Brain microvascular endothelial cell (primary cell): ENCODE measurements around the gene RIMBP2.

Experiments
- DNase-seq: peaks from one replicate; pipeline ENCODE4 v3.0.0-alpha.2; 2020
- H3K27ac ChIP-seq: fragments of 250-450 bp; sonication (Bioruptor Pico); 2 replicates; pipeline ENCODE4 v1.5.1; 2020; ENCODE audit warnings: mild to moderate bottlenecking, moderate library complexity
- H3K27me3 ChIP-seq: fragments of 250-450 bp; sonication (Bioruptor Pico); replicated peaks from 2 replicates; pipeline ENCODE4 v1.5.1; 2020; ENCODE audit warnings: mild to moderate bottlenecking
- H3K36me3 ChIP-seq: fragments of 250-450 bp; sonication (Bioruptor Pico); replicated peaks from 2 replicates; pipeline ENCODE4 v1.5.1; 2020; ENCODE audit warnings: mild to moderate bottlenecking
- H3K4me3 ChIP-seq: 2 replicates; pipeline ENCODE4 v1.5.1; 2011; ENCODE audit warnings: low read depth, mild to moderate bottlenecking, control low read depth, low read length, moderate library complexity
- CTCF ChIP-seq: IDR thresholded peaks from 2 replicates; pipeline ENCODE4 v1.5.1; 2011; ENCODE audit warnings: low read depth, mild to moderate bottlenecking, moderate library complexity, low read length, control low read depth, inconsistent platforms; ENCODE audit errors: missing control alignments
- in situ Hi-C: cut with HindIII; loops from 2 replicates; pipeline ENCODE4 v1.10.0; 2017; ENCODE audit warnings: low sequenced_read_pairs, low pct_ligation_motif_present

The RIMBP2 gene

DNA sequence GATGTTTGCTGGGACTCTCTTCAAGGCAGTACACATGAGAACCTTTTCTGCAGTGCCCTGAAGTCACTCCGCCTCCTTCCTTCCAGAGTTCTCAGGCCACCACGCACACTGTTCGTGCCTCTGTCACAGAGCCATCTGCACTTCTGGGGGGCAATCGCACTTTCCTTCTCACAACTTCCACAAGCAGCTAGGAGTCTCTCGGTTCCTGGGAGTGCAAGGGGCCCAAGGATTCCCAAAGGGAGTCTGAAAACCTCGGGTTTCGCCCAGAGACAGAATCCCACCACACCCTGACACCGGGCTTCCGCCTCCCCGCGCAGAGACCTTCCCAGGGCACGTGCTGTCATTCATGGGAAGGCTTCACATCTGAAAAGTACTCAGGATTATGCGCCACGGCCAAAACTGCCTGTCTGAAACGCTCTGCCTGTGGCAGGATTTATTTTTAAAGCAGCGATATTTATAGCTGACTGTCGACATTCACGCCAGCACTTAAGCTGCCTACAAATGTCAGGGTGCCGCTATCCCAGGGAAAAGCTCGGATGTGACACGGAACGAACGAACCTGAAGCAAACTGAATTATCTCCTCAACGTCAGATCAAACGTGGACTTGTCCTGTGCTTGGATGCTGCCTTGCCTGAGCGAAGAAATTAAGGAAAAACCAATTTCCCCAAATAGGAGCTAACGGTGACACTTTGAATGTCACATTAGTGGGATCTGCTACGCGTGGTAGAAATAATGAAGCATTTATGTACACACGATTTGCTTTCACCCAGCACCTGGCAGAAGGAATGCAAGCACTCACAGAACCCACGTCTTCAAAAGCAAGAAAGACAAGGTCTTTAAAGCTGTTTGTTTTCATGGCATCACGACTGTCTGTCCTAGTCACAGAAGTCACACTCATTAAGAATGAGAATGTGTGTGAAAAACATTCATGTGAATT lies 224.4 kb downstream of the RIMBP2 start:
- TF ChIP-seq CTCF = no peak
- H3K27me3 ChIP-seq = no peaks in the 10 kb centered on the region
- in situ Hi-C loops = no loop called here
- no peaks in the 10 kb centered on the region for H3K36me3 ChIP-seq
- DNase-seq = no peak
- no peak overlapping the region for H3K27ac ChIP-seq
- no peak overlapping the region for H3K4me3 ChIP-seq

DNA sequence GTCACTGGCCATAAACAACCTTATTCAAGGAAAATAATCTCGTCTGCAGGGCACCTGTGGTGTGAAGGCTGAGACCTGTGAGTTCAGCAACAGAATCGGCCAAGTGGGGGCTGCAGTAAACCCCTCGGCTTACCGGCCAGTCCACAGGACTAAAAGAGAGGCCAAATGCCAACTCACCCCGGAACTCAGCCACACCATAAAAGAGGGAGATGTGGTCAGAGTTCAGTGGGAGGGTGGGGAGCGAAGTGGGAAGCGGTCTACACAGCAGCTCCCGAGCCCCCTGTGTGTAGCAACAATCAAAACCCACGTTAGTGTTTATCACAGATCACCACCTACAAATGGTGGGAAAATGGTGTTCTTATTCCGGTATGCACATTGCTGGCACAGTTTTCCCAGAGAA lies 225.4 kb downstream of the RIMBP2 start:
- no peak for DNase-seq
- H3K27me3 ChIP-seq = no peaks in the 10 kb centered on the region
- in situ Hi-C loops = no loop called here
- TF ChIP-seq CTCF = no peak
- H3K27ac ChIP-seq = no peak overlapping the region
- H3K36me3 ChIP-seq = no peaks in the 10 kb centered on the region
- no peak overlapping the region for H3K4me3 ChIP-seq

- TF ChIP-seq CTCF = no peak
- in situ Hi-C loops = no loop called here
- H3K36me3 ChIP-seq = no peaks in the 10 kb centered on the region
- DNase-seq = no peak
- H3K27me3 ChIP-seq = no peaks in the 10 kb centered on the region
- no peak overlapping the region for H3K27ac ChIP-seq
- no peak overlapping the region for H3K4me3 ChIP-seq
Measured at GRCh38 chr12:130489293-130489692, 226.8 kb downstream of the RIMBP2 start.

- no peak for TF ChIP-seq CTCF
- Histone ChIP-seq H3K4me3 (no peak overlapping the region), H3K36me3 (no peaks in the 10 kb centered on the region), H3K27me3 (no peaks in the 10 kb centered on the region), H3K27ac (no peak overlapping the region)
- in situ Hi-C loops = no loop called here
- no peak for DNase-seq
Measured at GRCh38 chr12:130488358-130488710, 227.8 kb downstream of the RIMBP2 start.

- no peak for TF ChIP-seq CTCF
- in situ Hi-C loops = no loop called here
- no peaks in the 10 kb centered on the region for H3K36me3 ChIP-seq
- H3K4me3 ChIP-seq = no peak overlapping the region
- DNase-seq = no peak
- no peaks in the 10 kb centered on the region for H3K27me3 ChIP-seq
- H3K27ac ChIP-seq = no peak overlapping the region
Measured at GRCh38 chr12:130487636-130488357, 228.3 kb downstream of the RIMBP2 start.
